ENCODE measurements around the gene SSTR3.

SSTR3 gene

DNA sequence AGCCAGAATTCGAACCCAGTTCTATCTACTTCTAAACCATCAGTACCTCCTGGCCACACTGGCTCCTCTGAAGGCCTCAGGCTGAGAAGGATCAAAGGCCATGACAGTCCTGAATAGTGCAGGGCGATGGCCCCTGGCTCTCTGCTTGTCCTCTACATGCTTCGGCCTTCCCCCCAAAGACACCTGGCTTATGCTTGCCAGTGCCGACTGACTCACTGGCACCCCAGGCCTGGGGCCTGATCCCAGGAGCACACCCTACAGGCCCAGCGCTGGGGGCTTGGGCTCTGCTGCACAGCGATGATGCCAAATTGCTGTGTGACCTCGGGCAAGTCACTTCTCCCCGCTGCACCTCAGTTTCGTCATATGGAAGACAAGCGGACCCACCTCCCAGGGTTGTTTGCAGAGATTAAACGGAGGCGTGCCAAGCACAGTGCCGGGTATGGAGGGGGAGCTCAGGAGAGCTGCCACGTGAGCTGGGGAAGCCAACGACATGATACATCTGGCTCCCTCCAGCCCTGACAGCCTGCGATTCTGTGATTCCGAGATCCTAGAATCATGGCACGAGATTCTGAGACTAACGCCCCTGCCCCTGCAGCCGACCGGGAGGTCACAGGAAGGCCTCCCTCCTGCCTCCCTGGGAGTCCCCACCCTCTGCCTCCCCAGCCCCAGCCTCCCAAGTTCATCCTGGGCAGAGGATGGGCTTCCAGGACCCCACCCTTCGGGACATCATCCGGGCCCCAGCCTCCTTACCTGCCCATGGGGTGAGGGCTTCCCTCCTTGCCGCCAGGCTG lies 1.0 kb downstream of the SSTR3 start:
- no peak overlapping the region for H3K4me3 ChIP-seq (ENCODE audit: low read depth, low read length)
- TF ChIP-seq, protein P1, sequence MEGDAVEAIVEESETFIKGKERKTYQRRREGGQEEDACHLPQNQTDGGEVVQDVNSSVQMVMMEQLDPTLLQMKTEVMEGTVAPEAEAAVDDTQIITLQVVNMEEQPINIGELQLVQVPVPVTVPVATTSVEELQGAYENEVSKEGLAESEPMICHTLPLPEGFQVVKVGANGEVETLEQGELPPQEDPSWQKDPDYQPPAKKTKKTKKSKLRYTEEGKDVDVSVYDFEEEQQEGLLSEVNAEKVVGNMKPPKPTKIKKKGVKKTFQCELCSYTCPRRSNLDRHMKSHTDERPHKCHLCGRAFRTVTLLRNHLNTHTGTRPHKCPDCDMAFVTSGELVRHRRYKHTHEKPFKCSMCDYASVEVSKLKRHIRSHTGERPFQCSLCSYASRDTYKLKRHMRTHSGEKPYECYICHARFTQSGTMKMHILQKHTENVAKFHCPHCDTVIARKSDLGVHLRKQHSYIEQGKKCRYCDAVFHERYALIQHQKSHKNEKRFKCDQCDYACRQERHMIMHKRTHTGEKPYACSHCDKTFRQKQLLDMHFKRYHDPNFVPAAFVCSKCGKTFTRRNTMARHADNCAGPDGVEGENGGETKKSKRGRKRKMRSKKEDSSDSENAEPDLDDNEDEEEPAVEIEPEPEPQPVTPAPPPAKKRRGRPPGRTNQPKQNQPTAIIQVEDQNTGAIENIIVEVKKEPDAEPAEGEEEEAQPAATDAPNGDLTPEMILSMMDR (IDR thresholded peaks at IDR 0.05; ENCODE audit: borderline replicate concordance, insufficient read depth, low read depth, low read length): no peak

DNA sequence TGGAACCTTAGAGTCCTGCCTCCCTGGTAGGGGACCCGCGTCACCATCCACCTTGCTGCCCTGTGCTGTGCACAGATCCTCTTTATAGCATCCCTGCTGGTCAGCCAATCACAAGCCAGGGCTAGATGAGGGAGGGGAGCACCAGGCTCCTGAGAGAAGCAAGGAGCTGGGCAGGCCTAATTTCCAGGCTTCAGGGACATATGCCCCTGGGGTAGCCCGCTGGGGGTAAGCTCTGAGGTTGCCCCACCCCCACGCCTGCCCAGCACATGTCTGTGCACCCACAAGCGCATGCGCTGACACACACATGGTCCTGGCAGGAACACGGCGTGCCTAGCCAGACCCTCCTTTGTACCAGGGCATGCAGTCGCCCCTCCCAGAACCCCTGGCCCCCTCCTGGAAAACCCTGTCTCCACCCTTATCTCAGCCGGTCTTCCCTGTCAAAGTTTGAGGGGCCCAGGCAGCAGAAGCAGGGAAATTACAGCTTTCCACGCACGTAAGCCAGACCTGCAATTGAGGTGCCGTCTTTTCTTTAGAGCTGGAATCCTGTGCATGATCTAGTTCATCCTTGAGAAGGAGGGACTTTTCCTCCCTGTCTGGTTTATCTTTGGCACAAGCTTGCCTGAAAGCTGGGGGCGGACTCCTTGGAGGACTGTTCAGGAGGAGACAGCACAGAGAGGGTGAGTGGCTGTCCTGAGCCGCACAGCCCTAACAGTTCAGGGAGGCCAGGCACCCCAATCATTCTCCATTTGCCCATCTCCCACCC lies 2.1 kb downstream of the SSTR3 start:
- no peak overlapping the region for H3K4me3 ChIP-seq (ENCODE audit: low read depth, low read length)

DNA sequence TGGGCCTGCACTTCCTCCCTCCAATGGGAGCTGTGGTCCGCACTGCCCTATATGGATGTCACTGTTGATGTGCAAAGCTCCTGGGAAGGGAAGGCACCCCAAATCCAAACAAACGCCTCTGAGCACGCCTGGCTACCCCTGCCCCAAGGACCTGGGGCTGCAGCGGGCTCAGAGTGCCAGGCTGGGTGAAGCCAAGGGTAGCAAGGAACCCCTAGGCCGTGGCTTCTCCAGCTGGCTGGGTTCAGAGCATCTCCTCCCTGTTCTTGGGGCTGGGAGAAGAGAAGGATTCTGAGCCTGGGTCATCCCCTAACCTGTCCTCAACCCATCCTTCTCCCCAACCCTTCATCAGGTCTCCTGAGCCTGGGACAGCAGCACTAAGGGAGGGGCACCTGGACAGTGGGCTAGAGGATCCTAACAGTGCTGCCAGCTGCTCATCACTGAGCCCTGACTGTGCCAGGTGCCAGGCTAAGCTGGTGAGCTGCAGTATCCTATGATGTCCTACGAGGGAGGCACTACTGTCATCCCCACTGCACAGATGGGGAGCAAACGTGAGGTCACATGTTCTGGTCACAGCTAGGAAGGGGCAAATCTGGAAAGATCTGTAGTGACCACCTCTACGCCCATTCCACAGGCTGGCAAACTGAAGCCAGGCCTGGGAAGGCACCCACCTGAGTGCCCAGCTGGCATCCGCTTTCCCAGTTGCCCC lies 3.0 kb downstream of the SSTR3 start:
- no peak overlapping the region for H3K4me3 ChIP-seq (ENCODE audit: low read depth, low read length)
- TF ChIP-seq, protein P1 (IDR thresholded peaks at IDR 0.05; ENCODE audit: borderline replicate concordance, insufficient read depth, low read depth, low read length): no peak

More for the DNA sequence above, 2.1 kb downstream of the SSTR3 start:
- TF ChIP-seq, protein P1 (IDR thresholded peaks at IDR 0.05; ENCODE audit: borderline replicate concordance, insufficient read depth, low read depth, low read length): no peak

DNA sequence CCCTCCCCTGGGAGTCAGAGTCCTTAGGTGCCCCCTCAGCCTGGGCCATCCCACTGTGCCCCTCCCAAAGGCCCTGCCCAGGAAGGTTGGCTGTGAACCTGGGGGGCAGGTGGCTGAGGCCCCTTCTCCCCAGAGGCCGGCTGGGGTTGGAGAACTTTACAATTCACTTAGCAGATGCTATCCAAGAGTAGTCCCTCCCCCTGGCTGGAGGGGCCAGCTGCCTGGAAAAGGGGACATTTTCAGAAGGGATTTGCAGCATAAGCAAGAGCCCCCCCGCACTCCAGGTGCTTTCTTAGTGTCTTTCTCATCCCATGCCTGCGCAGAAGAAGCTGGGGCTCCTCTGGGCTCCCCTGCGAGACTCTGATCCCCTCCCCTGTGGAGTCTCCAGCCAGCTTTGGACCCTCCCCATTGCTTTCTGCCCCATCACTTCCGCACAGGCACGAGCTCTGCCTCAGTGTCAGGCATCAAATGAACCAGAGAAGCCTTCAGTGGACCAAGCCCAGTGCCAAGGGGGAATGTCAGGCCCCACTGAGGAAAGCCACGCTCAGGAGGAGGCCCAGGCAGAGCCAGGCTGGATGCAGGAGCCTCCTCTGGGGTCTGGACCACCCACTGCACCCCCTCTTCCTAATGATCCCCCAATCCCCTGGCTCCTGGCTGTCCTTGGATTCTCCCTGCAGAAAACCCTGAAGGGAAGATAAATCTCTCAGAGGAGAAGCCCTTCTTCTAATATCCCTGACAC lies 3.7 kb downstream of the SSTR3 start:
- TF ChIP-seq, protein P1 (IDR thresholded peaks at IDR 0.05; ENCODE audit: borderline replicate concordance, insufficient read depth, low read depth, low read length): no peak
- no peak overlapping the region for H3K4me3 ChIP-seq (ENCODE audit: low read depth, low read length)

DNA sequence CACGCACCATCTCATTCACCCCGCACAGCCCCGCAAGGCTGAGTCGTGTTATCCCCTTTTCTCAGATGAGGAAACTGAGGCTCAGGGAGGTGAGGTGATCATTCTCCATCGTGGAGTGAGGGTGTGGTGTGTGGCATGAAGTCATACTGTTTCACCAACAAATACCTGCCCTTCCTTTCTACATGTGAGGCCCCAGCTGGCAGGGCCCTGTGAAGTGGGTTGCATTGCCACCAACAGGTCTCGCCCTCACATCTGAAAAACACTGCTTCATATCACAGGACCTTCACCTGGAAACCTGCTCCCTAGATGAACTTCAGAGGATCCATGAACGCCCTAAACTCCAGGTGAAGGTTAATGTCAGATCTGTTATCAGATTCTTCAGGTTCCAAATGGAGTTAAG lies 4.3 kb downstream of the SSTR3 start:
- TF ChIP-seq, protein P1 (IDR thresholded peaks at IDR 0.05; ENCODE audit: borderline replicate concordance, insufficient read depth, low read depth, low read length): no peak

DNA sequence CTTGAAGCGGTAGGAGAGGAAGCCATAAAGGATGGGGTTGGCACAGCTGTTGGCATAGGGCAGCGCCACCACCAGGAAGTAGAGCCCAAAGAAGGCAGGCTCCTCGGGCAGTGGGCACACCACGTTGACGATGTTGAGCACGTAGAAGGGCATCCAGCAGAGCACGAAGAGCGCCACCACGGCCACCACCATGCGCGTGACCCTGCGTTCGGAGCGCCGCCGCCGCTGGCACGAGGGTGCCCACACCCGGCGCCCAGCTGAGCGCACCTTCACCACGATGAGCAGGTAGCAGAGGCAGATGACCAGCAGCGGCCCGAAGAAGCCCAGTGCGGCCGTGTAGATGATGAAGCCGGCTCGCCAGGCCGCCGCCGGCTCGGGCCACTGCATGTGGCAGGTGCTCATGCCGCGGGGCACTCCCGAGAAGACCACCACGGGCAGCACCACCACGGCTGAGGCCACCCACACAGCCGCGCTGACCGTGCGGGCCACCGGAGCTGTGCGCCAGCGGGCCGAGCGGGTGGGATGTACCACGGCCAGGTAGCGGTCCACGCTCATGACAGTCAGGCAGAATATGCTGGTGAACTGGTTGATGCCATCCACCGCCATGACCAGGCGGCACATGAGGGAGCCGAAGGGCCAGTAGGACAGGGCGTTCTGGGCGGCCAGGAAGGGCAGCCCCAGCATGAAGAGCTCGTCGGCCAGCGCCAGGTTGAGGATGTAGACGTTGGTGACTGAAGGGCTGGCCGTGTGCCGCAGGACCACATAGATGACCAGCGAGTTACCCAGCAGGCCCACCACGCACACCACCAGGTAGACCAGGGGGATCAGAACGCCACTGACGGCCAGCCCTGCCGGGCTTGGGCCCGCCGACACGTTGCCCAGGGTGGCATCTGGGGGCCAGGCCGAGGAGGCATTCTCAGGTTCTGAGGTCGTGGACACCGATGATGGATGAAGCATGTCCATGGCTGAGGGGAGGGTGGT lies 5.1 kb downstream of the SSTR3 start:
- TF ChIP-seq, protein P1 (IDR thresholded peaks at IDR 0.05; ENCODE audit: borderline replicate concordance, insufficient read depth, low read depth, low read length): no peak
- no peak overlapping the region for H3K4me3 ChIP-seq (ENCODE audit: low read depth, low read length)

More for the DNA sequence above, 4.3 kb downstream of the SSTR3 start:
- no peak overlapping the region for H3K4me3 ChIP-seq (ENCODE audit: low read depth, low read length)
